Mucosa of descending colon (tissue), 3 donors: Measurements from ENCODE around the gene PAEP. TPM values are rescaled to one million over a fixed set of nuclear protein-coding genes. Genes with fewer than 3 reads are reported as not detected.
A peak's percentile ranks its signal among the peaks of the same experiment; 100 is the strongest.

Source experiments
- ATAC-seq: fragments of 200-7000 bp; cut with Tn5 transposase; one replicate; pipeline ENCODE4 v1.9.1; 2020; ENCODE audit warnings: mild to moderate bottlenecking, moderate library complexity
- DNase-seq, 3 donors: peaks; one replicate each; pipeline ENCODE4 v3.0.0-alpha.2; 2020
- H3K36me3 ChIP-seq: fragments of 200-600 bp; one replicate; pipeline ENCODE4 v1.8.0; 2021; ENCODE audit warnings: low read depth, mild to moderate bottlenecking
- H3K4me1 ChIP-seq: fragments of 200-600 bp; one replicate; pipeline ENCODE4 v1.8.0; 2021; ENCODE audit warnings: low read depth, mild to moderate bottlenecking
- H3K4me3 ChIP-seq: fragments of 200-600 bp; one replicate; pipeline ENCODE4 v1.8.0; 2021; ENCODE audit warnings: mild to moderate bottlenecking
- H3K9me3 ChIP-seq: fragments of 200-600 bp; one replicate; pipeline ENCODE4 v1.8.0; 2021; ENCODE audit warnings: mild to moderate bottlenecking
- intact Hi-C, 2 donors: fragments of 100-400 bp; cut with DNase I in 1 of 2; cut with micrococcal nuclease in 1 of 2; formaldehyde crosslinking; loops; one replicate each; pipeline versions ENCODE4 v1.11.0 to v1.11.1; 2022; cut with DNase I, micrococcal nuclease
- total RNA-seq, 3 donors: library from RNA; stranded (reverse); fragmentation: NEBNext Ultra II Directional in 2 of 3; extraction: Animal tissue kit (Norgen Biotek cat#: 25700) in 2 of 3; gene quantifications; one replicate each; pipeline versions ENCODE4 v1.2.1 to v1.2.4, GENCODE V29; 2021 to 2023
- TF ChIP-seq, protein P1 (sequence below): fragments of 200-600 bp; IDR thresholded peaks from one replicate; pipeline ENCODE4 v1.8.0; 2022; ENCODE audit warnings: antibody characterized with exemption, mild to moderate bottlenecking
- donor health status: DM: no; HTN: no; CAD: no; lungs with moderate emphysema.
- donor health status: DM: no; HTN: no; CAD: no.
- donor health status: DM: no; HTN: yes; CAD: no.

The PAEP gene
- total RNA-seq, 3 donors from 2014 or later: not detected

- ATAC-seq (no peak), DNase-seq (peak in 1 of 3 donors; percentile 7)
- TF ChIP-seq, protein P1, sequence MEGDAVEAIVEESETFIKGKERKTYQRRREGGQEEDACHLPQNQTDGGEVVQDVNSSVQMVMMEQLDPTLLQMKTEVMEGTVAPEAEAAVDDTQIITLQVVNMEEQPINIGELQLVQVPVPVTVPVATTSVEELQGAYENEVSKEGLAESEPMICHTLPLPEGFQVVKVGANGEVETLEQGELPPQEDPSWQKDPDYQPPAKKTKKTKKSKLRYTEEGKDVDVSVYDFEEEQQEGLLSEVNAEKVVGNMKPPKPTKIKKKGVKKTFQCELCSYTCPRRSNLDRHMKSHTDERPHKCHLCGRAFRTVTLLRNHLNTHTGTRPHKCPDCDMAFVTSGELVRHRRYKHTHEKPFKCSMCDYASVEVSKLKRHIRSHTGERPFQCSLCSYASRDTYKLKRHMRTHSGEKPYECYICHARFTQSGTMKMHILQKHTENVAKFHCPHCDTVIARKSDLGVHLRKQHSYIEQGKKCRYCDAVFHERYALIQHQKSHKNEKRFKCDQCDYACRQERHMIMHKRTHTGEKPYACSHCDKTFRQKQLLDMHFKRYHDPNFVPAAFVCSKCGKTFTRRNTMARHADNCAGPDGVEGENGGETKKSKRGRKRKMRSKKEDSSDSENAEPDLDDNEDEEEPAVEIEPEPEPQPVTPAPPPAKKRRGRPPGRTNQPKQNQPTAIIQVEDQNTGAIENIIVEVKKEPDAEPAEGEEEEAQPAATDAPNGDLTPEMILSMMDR: no peak
- Histone ChIP-seq H3K4me3 (no peak overlapping the region), H3K36me3 (no peaks in the 10 kb centered on the region), H3K4me1 (no peaks in the 10 kb centered on the region), H3K9me3 (no peaks in the 10 kb centered on the region)
- intact Hi-C loops: no loop called here
Measured at GRCh38 chr9:135591506-135592330, 30.2 kb downstream of the PAEP start.

DNA sequence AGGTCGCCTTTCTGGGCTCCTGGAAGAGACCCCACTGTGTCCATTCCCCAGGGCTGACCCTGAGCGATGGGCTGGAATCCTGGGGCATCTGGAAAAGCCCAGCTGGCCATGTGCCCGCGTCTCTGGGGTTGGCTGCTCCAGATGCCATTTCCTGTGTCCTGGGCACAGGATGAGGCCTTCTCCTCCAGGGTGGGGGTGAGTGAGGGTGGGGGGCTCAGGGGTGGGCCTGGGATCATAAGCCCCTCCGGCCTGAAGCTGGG is 30.7 kb downstream of the PAEP start:
- Histone ChIP-seq H3K9me3 (no peaks in the 10 kb centered on the region), H3K36me3 (no peaks in the 10 kb centered on the region), H3K4me3 (no peak overlapping the region), H3K4me1 (no peaks in the 10 kb centered on the region)
- no peak for ATAC-seq
- no peak for DNase-seq
- intact Hi-C loops: no loop called here
- TF ChIP-seq, protein P1: no peak

- intact Hi-C loops: no loop called here
- TF ChIP-seq, protein P1: no peak
Measured at GRCh38 chr9:135592625-135593024, 31.1 kb downstream of the PAEP start.

GRCh38 chr9:135596211-135596610 is 34.7 kb downstream of the PAEP start:
- DNase-seq: no peak
- TF ChIP-seq, protein P1: no peak
- intact Hi-C loops: no loop called here
- Histone ChIP-seq H3K4me1 (no peaks in the 10 kb centered on the region), H3K4me3 (no peak overlapping the region), H3K9me3 (no peaks in the 10 kb centered on the region), H3K36me3 (no peaks in the 10 kb centered on the region)
- no peak for ATAC-seq

More at GRCh38 chr9:135592625-135593024, 31.1 kb downstream of the PAEP start:
- DNase-seq: peak in 1 of 3 donors; percentile 8
- Histone ChIP-seq H3K4me3 (no peak overlapping the region), H3K4me1 (no peaks in the 10 kb centered on the region), H3K9me3 (no peaks in the 10 kb centered on the region), H3K36me3 (no peaks in the 10 kb centered on the region)
- no peak for ATAC-seq

- TF ChIP-seq, protein P1: no peak
- no peaks in the 10 kb centered on the region for H3K9me3 ChIP-seq
- no peak overlapping the region for H3K4me3 ChIP-seq
- intact Hi-C loops: no loop called here
- H3K36me3 ChIP-seq: no peaks in the 10 kb centered on the region
- ATAC-seq (no peak), DNase-seq (no peak)
- no peaks in the 10 kb centered on the region for H3K4me1 ChIP-seq
Measured at GRCh38 chr9:135600296-135600817, 38.8 kb downstream of the PAEP start.
